Left renal pelvis (tissue), 4 donors: ENCODE measurements around the gene MRPL24. TPM values are rescaled to one million over a fixed set of nuclear protein-coding genes. Genes with fewer than 3 reads are reported as not detected.
A peak's percentile ranks its signal among the peaks of the same experiment; 100 is the strongest.
"Not testable (repeated sequence)": the region's sequence is repeated elsewhere in the genome, so short reads cannot be mapped to it uniquely, and the experiment has no call there.

Experiments used
- DNase-seq, 4 donors: peaks; one replicate each; pipeline ENCODE4 v3.0.0-alpha.2; 2013; ENCODE audit warnings: low read depth in 4 of 4, low spot score in 3 of 4
- polyA plus RNA-seq, 4 donors: library from polyadenylated mRNA; unstranded; fragments of 120-200 nt; gene quantifications; one replicate each; pipeline ENCODE4 v1.2.1, GENCODE V29; 2013; ENCODE audit not compliant: insufficient read length in 4 of 4

Gene MRPL24
- polyA plus RNA-seq, 4 donors, result 45.8 to 72.7 (median 66.1) TPM

GRCh38 chr1:156760796-156761104, 19.9 kb upstream of the MRPL24 start:
- DNase-seq, result no peak

GRCh38 chr1:156760092-156760795, 19.4 kb upstream of the MRPL24 start:
- DNase-seq, result no peak

DNA sequence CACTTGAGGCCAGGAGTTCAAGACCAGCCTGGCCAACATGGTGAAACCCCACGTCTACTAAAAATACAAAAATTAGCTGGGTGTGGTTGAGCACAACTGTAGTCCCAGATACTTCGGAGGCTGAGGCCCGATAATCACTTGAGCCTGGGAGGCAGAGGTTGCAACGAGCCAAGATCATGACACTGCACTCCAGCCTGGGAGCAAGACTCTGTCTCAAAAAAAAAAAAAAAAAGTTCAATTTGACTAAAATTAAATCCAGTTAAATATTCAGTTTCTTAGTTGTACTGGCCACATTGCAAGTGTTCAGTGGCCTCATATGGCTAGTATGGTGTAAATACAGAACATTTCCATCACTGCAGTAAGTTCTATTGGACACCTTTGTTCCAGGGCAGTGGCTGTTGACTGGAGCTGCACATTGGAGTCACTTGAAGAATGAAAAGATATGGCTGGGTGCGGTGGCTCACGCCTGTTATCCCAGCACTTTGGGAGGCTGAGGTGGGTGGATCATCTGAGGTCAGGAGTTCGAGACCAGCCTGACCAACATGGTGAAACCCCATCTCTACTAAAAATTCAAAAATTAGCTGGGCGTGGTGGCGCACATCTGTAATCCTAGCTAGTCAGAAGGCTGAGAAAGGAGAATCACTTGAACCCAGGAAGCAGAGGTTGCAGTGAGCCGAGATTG, 16.8 kb upstream of the MRPL24 start:
- not testable (repeated sequence) for DNase-seq

DNA sequence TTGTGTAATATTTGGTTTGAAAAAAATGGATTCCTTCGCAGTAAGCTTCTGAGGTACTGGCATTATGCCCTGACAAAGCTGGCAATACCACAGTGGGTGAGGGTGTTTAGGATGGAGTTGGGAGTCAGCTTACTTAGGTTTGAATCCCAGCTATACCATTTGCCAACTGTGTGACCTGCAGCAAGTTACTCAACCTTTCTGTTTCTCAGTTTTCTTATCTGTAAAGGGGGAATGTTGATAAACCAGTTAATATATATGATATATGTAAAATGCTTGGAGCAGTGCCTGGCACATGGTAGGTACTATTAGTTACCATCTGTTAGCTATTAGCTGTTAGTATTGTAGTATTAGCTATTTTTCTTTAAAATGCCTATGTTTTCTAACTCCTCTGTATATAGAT, 15.5 kb upstream of the MRPL24 start:
- DNase-seq, result no peak

DNA sequence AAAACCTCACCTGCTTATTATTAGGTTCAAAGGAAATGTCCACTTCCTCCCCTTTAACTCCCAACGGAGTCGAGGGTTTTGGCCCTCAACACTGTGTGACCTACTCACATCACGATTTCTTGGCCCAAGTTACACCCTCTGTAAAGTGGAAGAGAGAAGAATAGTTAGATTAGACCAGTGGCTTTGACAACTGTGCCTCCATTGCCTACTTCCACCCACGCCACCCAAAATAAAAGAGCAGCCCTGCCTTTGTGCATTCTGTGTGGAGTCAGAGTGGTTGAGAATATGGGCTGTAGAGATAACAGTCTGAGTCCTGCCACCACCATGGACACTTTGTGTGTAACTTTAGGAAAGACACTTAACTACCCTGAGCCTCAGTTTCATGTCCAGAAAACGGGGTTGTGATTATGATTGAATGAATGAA, 14.7 kb upstream of the MRPL24 start:
- DNase-seq, result no peak

DNA sequence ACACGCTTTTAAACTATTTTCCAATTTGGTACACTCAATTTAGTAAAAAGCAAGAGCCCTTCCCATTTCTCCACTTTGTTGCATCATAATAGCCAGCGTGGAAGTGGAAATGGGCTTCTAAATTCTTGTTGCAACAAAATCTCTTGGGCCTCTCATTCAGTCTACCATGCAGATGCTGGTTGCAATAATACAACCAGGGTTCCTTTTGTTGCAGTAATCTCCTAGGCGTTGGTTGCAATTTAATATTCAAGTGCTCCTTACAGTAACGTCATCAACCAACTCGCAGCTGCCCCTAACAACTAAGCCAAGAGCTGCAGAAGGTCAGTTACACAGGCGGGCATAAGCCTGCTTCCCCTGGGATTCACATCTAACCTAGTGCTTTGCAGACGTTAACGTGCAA, 13.3 kb upstream of the MRPL24 start:
- no peak for DNase-seq

DNA sequence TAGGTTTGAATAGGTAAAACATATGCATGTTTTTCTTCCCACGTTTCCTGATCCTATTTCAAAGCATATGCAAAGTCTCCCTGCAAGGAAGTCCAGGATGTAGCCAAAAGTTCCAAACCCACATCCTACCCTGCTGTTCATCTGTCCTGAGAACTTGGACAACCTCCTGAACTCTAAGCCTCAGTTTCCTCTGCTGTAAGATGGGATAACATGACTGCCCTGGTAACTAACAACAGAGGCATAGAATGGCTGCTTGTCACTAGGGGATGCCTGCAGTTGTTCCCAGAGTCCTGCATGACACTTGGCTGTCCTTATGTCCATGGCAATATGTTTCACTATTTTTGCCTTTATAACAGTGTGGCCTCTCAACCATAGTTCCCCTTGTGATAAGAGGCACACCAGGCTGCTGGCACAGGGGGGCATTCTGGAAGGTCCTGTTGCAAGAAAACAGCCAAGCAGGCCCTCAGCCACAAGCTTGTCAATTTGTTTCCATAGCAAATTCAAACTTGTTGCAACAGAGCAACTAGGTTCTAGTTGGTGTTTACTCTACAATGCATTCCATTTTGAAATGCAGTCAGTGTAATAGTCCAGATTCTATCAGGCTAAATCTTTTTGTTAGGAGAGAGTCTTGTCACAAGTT, 12.1 kb upstream of the MRPL24 start:
- DNase-seq, result no peak

- peak; percentile 87 to 92 (median 90) for DNase-seq
Measured at GRCh38 chr1:156751757-156752481, 11.0 kb upstream of the MRPL24 start.

GRCh38 chr1:156751451-156751756, 10.5 kb upstream of the MRPL24 start, which contains the start of gene HDGF:
Gene HDGF, minus strand, starts transcription at chr1:156751675. Its CDS starts 246 bp downstream, at chr1:156751429.
- DNase-seq, result no peak

DNA sequence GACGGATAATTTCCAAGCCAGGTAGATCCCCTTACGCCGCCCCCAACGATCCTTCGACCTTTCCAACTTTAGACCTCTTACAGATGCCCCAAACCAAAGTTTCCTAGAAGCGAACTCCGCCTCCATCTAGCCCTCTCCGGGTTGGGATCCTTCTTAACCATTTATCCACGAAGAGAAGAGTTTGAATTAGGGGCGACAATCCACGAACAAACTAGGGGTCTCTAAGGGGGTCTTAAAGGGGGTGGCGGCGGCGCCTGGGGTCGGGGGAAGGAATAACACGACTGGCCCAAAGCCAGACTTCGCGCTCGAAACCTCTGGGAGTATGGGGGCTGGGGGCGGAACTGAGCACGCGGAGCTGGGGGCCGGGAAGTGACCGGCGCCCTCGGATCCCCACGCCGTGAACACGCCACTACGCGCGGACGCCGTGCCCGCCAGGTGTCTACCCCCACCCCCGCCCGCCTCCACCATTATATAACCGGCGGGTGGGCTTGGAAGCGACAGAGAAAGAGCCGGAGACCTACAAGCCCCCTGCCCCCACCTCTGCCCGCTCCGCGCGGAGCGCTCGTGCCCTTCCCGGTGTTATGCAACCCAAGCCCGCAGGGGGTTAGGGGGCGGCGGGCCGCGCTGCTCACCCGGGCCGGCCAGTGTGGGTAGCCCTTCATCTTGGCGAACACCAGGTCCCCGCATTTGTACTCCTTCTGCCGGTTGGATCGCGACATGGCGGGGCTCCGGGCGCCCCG, 10.0 kb upstream of the MRPL24 start:
- no peak for DNase-seq

DNA sequence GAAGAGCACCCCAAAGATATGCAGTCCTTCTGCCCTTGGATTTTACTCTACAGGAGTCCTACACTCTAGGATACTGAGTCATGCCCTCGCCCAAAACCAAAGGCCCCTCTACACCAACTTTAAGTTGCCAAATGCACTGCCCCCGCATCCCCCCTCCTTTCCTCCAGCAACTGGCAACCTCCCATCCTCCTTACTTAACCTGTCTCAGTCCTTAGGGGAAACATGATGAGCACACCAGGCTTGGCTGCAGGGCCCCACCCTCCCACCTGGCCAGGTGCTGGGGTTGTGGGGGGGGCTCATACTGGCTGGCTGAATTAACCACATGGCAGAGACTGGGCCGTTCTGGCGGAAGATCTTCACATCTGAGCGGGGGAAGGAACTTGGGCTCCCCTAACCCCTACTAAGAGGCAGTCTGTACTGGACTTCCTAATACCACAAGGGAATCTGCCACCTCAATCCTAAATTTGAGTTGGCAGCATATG, 9.3 kb upstream of the MRPL24 start:
- no peak for DNase-seq

- DNase-seq, result no peak
Measured at GRCh38 chr1:156749419-156750118, 8.7 kb upstream of the MRPL24 start.

DNA sequence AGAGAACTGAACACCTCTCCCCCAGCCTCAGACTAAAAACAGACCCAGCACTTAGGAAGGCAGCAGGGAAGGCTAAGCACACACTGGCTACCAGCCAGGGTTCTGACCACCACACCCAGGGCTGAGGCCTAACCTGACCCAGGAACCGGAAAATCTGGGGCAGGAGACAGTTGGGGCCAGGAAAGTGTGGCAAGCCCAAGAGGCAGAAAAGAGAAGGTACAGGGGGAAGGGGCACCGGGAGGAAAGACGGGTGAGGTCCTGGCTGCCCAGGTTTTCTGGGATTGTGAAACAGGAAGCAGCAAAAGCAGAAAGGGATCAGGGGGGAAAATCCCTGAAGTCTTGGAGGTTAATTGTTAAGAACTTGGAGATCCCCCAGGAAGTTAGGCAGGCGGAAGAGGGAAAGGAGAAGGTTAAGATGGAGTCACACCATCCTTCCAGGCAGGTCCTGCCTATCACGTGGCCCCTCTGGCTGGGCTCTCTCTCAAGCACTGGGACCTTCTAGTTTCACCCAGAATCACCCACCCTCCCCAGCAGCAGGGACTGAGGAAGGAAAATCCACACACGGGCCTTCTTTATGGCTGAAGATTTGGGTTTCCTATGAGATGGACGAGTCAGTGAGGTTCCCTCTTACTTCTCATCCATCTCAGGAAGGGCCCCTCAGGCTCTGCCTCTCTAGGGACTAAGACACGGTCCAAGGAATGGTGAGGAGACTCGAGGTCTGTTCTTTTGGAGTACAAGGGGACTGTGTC, 8.0 kb upstream of the MRPL24 start:
- no peak for DNase-seq

- DNase-seq, result no peak
Measured at GRCh38 chr1:156747742-156748669, 7.1 kb upstream of the MRPL24 start.

DNA sequence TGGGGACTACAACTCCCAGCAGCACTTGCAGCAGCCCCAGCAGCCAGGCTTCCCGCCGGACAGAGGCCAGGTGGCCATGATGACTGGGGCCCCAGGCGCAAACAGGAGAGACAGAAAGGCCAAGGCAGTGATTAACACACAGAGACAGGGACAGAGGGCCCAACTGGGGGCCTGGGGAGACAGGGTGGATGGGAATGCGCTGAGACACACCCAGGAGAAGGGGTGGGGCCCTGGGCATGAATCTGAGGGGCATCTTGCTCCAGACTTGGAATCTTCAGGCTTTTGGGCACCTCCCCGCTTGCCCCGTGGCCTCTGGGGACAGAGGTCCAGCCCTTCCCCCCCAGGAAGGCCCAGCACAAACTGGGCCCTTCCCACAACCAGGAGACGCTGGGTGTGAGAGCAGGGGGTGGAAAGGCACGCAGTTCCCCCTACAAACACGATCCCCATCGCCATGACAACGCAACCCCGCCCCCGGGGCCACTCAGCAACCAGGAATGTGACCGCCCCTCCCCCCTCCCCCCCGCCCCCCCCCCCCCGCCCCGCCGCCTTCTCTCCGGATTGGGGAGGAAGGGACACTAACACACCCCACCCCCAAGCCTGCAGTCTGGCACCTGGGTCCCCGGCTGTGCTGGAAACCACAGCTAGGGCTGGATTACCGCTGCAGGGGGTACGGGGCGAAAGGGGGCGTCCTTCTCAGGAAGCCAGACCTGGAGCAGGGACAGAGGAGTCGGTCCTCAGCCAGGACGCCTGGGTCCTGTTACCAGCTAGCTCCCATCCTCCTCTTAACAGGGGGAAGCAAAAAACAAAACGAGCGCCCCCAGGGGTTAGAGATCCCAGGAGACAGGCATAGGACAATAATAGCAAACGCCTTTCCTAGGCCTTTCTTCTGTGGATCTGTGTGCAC, 6.1 kb upstream of the MRPL24 start:
- peak in 1 of 4 donors; percentile 87 for DNase-seq

DNA sequence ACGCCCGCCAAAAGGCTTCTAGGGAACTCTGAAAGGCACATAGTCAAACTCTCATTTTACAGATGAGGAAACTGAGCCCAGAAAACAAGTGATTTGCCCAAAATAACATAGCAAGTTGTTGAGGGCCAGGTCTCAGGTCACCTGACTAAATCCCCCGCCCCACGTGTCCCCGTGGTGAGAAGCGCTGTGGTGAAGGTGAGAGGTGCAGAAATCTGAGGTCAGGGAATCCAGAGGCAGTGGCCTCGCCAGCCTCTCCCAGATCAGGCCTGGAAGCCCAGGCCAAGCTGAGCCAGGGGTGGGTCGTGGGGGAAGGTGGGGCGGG, 5.5 kb upstream of the MRPL24 start:
- no peak for DNase-seq

DNA sequence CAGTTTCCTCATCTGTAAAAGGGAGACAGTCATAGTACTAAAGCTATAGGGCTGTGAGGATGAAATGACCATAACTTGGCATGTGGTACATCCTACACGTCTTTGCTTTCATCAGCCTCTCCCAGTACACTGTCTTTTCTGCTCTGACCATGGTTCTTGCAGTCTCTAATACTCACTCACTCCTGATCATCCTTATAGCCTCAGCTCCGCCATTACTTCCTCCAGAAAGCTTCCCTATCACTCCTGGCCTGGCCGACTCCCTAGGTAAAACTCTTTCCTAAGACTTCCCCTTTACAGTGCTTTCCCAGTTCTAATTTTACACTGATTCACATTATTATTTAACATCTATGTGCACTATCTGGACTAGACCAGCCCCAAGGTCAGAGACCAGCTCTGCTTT, 5.0 kb upstream of the MRPL24 start:
- no peak for DNase-seq
